Stomach (tissue), 4 donors: ENCODE results near the gene EEF1E1.

Source experiments
- EP300 ChIP-seq: sonication (generic); formaldehyde crosslinking; IDR thresholded peaks from one replicate; pipeline ENCODE4 v1.6.1; 2017; ENCODE audit warnings: antibody characterized with exemption
- POLR2AphosphoS5 ChIP-seq, 3 donors: sonication (generic); formaldehyde crosslinking; IDR thresholded peaks; one replicate each; pipeline ENCODE4 v1.6.1; 2016; ENCODE audit warnings: antibody characterized with exemption in 3 of 3
- TF ChIP-seq, protein P1 (sequence below), 7 experiments: fragments of 450-650 bp in 4 of 7; fragments of 200-600 bp in 3 of 7; sonication (generic) in 3 of 7; IDR thresholded peaks; one replicate each; pipeline ENCODE4 v1.5.1; 2016 to 2019; ENCODE audit warnings: antibody characterized with exemption in 7 of 7, control low read depth in 2 of 7, mild to moderate bottlenecking in 1 of 7

DNA sequence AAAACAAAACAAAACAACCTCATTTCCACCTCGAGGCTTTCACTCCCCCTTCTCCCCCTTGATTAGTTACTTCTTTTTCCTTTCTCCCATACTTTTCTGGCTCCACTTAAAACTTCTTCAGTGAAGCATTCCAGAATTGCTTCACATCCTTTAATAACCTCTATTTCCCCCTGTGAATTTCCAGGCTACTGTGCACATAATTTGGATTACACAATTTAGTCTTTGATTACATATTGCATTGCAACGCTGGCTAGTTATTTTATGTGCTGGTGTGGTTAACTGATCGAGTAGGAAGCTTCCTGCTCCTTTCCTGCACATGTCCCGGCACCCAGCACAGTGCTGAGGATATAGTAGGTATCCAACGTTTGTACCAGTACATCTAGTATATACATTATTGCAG lies 28.1 kb upstream of the EEF1E1 start:
- TF ChIP-seq, protein P1, sequence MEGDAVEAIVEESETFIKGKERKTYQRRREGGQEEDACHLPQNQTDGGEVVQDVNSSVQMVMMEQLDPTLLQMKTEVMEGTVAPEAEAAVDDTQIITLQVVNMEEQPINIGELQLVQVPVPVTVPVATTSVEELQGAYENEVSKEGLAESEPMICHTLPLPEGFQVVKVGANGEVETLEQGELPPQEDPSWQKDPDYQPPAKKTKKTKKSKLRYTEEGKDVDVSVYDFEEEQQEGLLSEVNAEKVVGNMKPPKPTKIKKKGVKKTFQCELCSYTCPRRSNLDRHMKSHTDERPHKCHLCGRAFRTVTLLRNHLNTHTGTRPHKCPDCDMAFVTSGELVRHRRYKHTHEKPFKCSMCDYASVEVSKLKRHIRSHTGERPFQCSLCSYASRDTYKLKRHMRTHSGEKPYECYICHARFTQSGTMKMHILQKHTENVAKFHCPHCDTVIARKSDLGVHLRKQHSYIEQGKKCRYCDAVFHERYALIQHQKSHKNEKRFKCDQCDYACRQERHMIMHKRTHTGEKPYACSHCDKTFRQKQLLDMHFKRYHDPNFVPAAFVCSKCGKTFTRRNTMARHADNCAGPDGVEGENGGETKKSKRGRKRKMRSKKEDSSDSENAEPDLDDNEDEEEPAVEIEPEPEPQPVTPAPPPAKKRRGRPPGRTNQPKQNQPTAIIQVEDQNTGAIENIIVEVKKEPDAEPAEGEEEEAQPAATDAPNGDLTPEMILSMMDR (IDR thresholded peaks at IDR 0.05): no peak
- no peak for TF ChIP-seq EP300
- no peak for TF ChIP-seq POLR2AphosphoS5 (IDR thresholded peaks at IDR 0.05)
